Brain microvascular endothelial cell (primary cell): ENCODE measurements around the gene SLC38A4.

Experiments
- DNase-seq: peaks from one replicate; pipeline ENCODE4 v3.0.0-alpha.2; 2020
- H3K27ac ChIP-seq: fragments of 250-450 bp; sonication (Bioruptor Pico); 2 replicates; pipeline ENCODE4 v1.5.1; 2020; ENCODE audit warnings: mild to moderate bottlenecking, moderate library complexity
- H3K27me3 ChIP-seq: fragments of 250-450 bp; sonication (Bioruptor Pico); replicated peaks from 2 replicates; pipeline ENCODE4 v1.5.1; 2020; ENCODE audit warnings: mild to moderate bottlenecking
- H3K36me3 ChIP-seq: fragments of 250-450 bp; sonication (Bioruptor Pico); replicated peaks from 2 replicates; pipeline ENCODE4 v1.5.1; 2020; ENCODE audit warnings: mild to moderate bottlenecking
- H3K4me3 ChIP-seq: 2 replicates; pipeline ENCODE4 v1.5.1; 2011; ENCODE audit warnings: low read depth, mild to moderate bottlenecking, control low read depth, low read length, moderate library complexity
- in situ Hi-C: cut with HindIII; loops from 2 replicates; pipeline ENCODE4 v1.10.0; 2017; ENCODE audit warnings: low sequenced_read_pairs, low pct_ligation_motif_present
- TF ChIP-seq, protein P1 (sequence below): IDR thresholded peaks from 2 replicates; pipeline ENCODE4 v1.5.1; 2011; ENCODE audit warnings: low read depth, mild to moderate bottlenecking, moderate library complexity, low read length, control low read depth, inconsistent platforms; ENCODE audit errors: missing control alignments

Gene SLC38A4

DNA sequence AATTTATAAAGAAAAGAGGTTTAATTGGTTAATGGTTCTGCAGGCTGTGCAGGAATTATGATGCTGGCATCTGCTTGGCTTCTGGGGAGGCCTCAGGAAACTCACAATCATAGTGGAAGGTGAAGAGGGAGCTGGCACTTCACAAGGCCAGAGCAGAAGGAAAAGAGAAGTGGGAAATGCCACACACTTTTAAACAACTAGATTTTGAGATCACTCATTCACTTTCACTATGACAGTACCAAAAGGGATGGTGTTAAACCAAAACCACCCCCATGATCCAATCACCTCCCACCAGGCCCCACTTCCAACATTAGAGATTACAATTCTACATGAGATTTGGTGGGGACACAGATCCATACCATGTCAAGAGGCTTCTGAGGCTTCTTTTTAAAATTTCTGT, 62.6 kb downstream of the SLC38A4 start:
- H3K36me3 ChIP-seq = no peaks in the 10 kb centered on the region
- no peak for DNase-seq
- TF ChIP-seq, protein P1, sequence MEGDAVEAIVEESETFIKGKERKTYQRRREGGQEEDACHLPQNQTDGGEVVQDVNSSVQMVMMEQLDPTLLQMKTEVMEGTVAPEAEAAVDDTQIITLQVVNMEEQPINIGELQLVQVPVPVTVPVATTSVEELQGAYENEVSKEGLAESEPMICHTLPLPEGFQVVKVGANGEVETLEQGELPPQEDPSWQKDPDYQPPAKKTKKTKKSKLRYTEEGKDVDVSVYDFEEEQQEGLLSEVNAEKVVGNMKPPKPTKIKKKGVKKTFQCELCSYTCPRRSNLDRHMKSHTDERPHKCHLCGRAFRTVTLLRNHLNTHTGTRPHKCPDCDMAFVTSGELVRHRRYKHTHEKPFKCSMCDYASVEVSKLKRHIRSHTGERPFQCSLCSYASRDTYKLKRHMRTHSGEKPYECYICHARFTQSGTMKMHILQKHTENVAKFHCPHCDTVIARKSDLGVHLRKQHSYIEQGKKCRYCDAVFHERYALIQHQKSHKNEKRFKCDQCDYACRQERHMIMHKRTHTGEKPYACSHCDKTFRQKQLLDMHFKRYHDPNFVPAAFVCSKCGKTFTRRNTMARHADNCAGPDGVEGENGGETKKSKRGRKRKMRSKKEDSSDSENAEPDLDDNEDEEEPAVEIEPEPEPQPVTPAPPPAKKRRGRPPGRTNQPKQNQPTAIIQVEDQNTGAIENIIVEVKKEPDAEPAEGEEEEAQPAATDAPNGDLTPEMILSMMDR = no peak
- H3K27me3 ChIP-seq = no peaks in the 10 kb centered on the region
- H3K27ac ChIP-seq = no peak overlapping the region
- in situ Hi-C loops = no loop called here
- no peak overlapping the region for H3K4me3 ChIP-seq

DNA sequence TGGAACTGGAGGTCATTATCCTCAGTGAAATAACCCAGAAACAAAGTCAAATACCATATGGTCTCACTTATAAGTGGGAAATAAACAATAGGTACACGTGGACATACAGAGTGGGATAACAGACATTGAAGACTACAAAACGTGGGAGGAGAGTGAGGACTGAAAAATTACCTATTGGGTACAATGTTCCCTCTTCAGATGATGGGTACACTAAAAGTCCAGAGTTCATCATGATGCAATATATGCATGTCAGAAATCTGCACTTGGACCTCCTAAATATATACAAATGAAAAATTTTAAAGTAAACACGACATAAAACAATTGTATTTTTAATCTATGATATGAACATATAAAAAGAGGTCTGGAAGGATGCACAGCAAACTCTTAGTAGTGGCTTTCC, 71.2 kb downstream of the SLC38A4 start:
- Histone ChIP-seq H3K4me3 (no peak overlapping the region), H3K36me3 (no peaks in the 10 kb centered on the region), H3K27me3 (no peaks in the 10 kb centered on the region), H3K27ac (no peak overlapping the region)
- DNase-seq = no peak
- in situ Hi-C loops = no loop called here
- TF ChIP-seq, protein P1 = no peak

DNA sequence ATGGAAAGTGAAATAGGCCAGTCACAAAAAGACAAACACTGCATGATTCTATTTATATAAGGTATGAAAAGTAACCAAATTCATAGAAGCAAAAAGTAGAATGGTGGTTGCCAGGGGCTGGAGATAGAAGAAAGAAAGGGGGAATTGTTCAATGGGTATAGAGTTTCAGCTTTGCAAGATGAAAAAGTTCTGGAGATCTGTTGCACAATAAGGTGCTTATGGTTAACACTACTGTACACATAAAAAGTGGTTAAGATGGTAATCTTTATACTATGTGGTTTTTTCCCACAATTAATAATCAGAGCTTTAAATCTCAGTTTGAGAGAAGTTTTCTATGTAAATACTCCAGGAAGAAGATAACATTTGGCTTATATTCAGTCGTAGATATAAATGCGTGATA, 73.4 kb downstream of the SLC38A4 start:
- Histone ChIP-seq H3K27ac (no peak overlapping the region), H3K36me3 (no peaks in the 10 kb centered on the region), H3K4me3 (no peak overlapping the region), H3K27me3 (no peaks in the 10 kb centered on the region)
- in situ Hi-C loops = no loop called here
- TF ChIP-seq, protein P1 = no peak
- no peak for DNase-seq

DNA sequence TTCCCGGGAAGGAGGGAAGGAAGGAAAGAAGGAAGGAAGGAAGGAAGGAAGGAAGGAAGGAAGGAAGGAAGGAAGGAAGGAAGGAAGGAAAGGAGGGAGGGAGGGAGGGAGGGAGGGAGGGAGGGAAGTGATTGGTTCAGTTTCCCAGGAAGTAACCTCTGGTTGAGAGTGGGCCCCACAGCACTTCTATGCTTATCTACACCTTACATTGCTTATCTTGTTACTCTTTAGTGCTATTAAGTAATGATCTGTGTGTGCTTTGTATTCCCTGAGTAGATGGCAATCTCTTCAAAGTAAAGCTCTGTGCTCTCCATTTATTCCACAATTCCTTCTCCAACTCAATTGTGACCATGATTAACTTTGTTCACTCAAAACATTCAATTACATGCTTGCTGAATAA, 74.6 kb downstream of the SLC38A4 start:
- Histone ChIP-seq H3K27me3 (no peaks in the 10 kb centered on the region), H3K36me3 (no peaks in the 10 kb centered on the region), H3K4me3 (no peak overlapping the region), H3K27ac (no peak overlapping the region)
- no peak for DNase-seq
- in situ Hi-C loops = no loop called here
- TF ChIP-seq, protein P1 = no peak

DNA sequence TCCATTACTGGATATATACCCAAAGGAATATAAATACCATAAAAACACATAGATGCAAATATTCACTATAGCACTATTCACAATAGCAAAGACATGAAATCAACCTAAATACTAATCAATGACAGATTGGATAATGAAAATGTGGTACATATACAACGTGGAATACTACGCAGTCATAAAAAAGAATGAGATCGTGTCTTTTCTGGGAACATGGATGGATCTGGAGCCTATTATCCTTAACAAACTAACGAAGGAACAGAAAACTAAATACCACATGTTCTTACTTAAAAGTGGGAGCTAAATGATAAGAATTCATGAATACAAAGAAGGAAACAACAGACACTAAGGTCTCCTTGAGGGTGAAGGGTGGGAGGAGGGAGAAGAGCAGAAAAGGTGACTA, 76.5 kb downstream of the SLC38A4 start:
- TF ChIP-seq, protein P1 = no peak
- no peak for DNase-seq
- Histone ChIP-seq H3K4me3 (no peak overlapping the region), H3K27me3 (no peaks in the 10 kb centered on the region), H3K36me3 (no peaks in the 10 kb centered on the region), H3K27ac (no peak overlapping the region)
- in situ Hi-C loops = no loop called here

DNA sequence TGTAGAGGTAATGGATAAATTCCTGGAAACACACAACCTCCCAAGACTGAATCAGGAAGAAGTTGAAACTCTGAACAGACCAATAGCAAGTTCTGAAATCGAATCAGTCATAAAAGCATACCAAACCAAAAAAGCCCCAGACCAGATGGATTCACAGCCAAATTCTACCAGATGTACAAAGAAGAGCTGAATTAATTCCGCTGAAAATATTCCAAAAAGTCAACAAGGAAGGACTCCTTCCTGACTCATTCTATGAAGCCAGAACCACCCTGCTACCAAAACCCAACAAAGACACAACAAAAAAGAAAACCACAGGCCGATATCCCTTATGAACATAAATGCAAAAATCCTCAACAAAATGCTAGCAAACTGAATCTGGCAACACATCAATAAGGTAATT, 81.5 kb downstream of the SLC38A4 start:
- in situ Hi-C loops = no loop called here
- no peaks in the 10 kb centered on the region for H3K36me3 ChIP-seq
- H3K4me3 ChIP-seq = no peak overlapping the region
- H3K27ac ChIP-seq = no peak overlapping the region
- TF ChIP-seq, protein P1 = no peak
- no peak for DNase-seq
- H3K27me3 ChIP-seq = no peaks in the 10 kb centered on the region
